Mesenchymal stem cell (in vitro differentiated cells and primary cell): ENCODE measurements around the gene RAX.

Source experiments
- DNase-seq: peaks from one replicate; pipeline ENCODE4 v3.0.0-alpha.2; 2013
- H2AFZ ChIP-seq: one replicate; pipeline ENCODE4 v1.6.1; 2013; ENCODE audit warnings: low read depth, mild to moderate bottlenecking, control low read depth, inconsistent platforms, low read length, moderate library complexity
- H2AK5ac ChIP-seq: 2 replicates; pipeline ENCODE4 v1.6.1; 2013; ENCODE audit warnings: low read length, moderate library complexity, mild to moderate bottlenecking, inconsistent platforms; ENCODE audit not compliant: severe bottlenecking
- H2BK120ac ChIP-seq: one replicate; pipeline ENCODE4 v1.6.1; 2013; ENCODE audit warnings: low read depth, mild to moderate bottlenecking, inconsistent platforms, low read length, moderate library complexity
- H2BK12ac ChIP-seq, 2 experiments: one replicate each; pipeline ENCODE4 v1.6.1; 2013; ENCODE audit warnings: inconsistent platforms in 2 of 2, low read length in 2 of 2, mild to moderate bottlenecking in 2 of 2, moderate library complexity in 2 of 2, control low read depth in 1 of 2
- H2BK15ac ChIP-seq: one replicate; pipeline ENCODE4 v1.6.1; 2013; ENCODE audit warnings: mild to moderate bottlenecking, low read depth, inconsistent platforms; ENCODE audit not compliant: poor library complexity, severe bottlenecking
- H2BK5ac ChIP-seq: 2 replicates; pipeline ENCODE4 v1.6.1; 2013; ENCODE audit warnings: low read depth, mild to moderate bottlenecking, low read length, control low read depth, inconsistent platforms; ENCODE audit not compliant: poor library complexity, severe bottlenecking
- H3K14ac ChIP-seq, 2 experiments: one replicate each; pipeline ENCODE4 v1.6.1; 2013; ENCODE audit warnings: inconsistent platforms in 2 of 2, low read length in 2 of 2, control low read depth in 1 of 2, mild to moderate bottlenecking in 1 of 2, moderate library complexity in 1 of 2
- H3K18ac ChIP-seq, 2 experiments: one replicate each; pipeline ENCODE4 v1.6.1; 2013; ENCODE audit warnings: inconsistent platforms in 2 of 2, low read length in 2 of 2, control low read depth in 1 of 2, low read depth in 1 of 2, mild to moderate bottlenecking in 1 of 2
- H3K23ac ChIP-seq, 2 experiments: one replicate each; pipeline ENCODE4 v1.6.1; 2013; ENCODE audit warnings: inconsistent platforms in 2 of 2, low read length in 2 of 2, mild to moderate bottlenecking in 2 of 2, moderate library complexity in 2 of 2, control low read depth in 1 of 2
- H3K27ac ChIP-seq: 2 replicates; pipeline ENCODE4 v1.5.1; 2013; ENCODE audit warnings: mild to moderate bottlenecking, moderate library complexity, low read length, control low read depth, inconsistent platforms; ENCODE audit not compliant: poor library complexity, severe bottlenecking
- H3K27me3 ChIP-seq, 2 experiments: 2 replicates each; pipeline versions ENCODE4 v1.6.1 to v1.7.0; 2013; ENCODE audit warnings: low read length in 2 of 2, mild to moderate bottlenecking in 2 of 2, moderate library complexity in 2 of 2, control low read depth in 1 of 2, inconsistent platforms in 1 of 2; ENCODE audit not compliant: control insufficient read depth in 1 of 2, insufficient read depth in 1 of 2
- H3K36me3 ChIP-seq, 2 experiments: 2 replicates each; pipeline versions ENCODE4 v1.6.1 to v1.7.0; 2013; ENCODE audit warnings: low read length in 2 of 2, control low read depth in 1 of 2, inconsistent platforms in 1 of 2, low read depth in 1 of 2, mild to moderate bottlenecking in 1 of 2; ENCODE audit not compliant: insufficient read depth in 2 of 2, control insufficient read depth in 1 of 2
- H3K4ac ChIP-seq, 2 experiments: one replicate each; pipeline ENCODE4 v1.6.1; 2013; ENCODE audit warnings: inconsistent platforms in 2 of 2, low read length in 2 of 2, mild to moderate bottlenecking in 2 of 2, moderate library complexity in 2 of 2, control low read depth in 1 of 2, low read depth in 1 of 2
- H3K4me1 ChIP-seq: 2 replicates; pipeline ENCODE4 v1.6.1; 2013; ENCODE audit warnings: low read depth, low read length, control low read depth; ENCODE audit not compliant: control insufficient read depth, insufficient read depth
- H3K4me2 ChIP-seq: 2 replicates; pipeline ENCODE4 v1.6.1; 2013; ENCODE audit warnings: low read length, mild to moderate bottlenecking, inconsistent platforms; ENCODE audit not compliant: poor library complexity, severe bottlenecking
- H3K4me3 ChIP-seq, 2 experiments: 2 replicates each; pipeline versions ENCODE4 v1.5.1 to v1.7.0; 2013; ENCODE audit warnings: low read length in 2 of 2, mild to moderate bottlenecking in 2 of 2, control low read depth in 1 of 2, low read depth in 1 of 2; ENCODE audit not compliant: insufficient read depth in 1 of 2
- H3K79me1 ChIP-seq: replicated peaks from 2 replicates; pipeline ENCODE4 v1.6.1; 2013; ENCODE audit warnings: mild to moderate bottlenecking, control low read depth, low read length, inconsistent platforms; ENCODE audit not compliant: poor library complexity, severe bottlenecking
- H3K9ac ChIP-seq: 2 replicates; pipeline ENCODE4 v1.7.0; 2013; ENCODE audit warnings: mild to moderate bottlenecking, low read length, moderate library complexity
- H3K9me3 ChIP-seq: 2 replicates; pipeline ENCODE4 v1.7.0; 2013; ENCODE audit warnings: mild to moderate bottlenecking, low read length; ENCODE audit not compliant: control insufficient read depth
- H4K8ac ChIP-seq: one replicate; pipeline ENCODE4 v1.6.1; 2013; ENCODE audit warnings: inconsistent platforms, mild to moderate bottlenecking, low read length, moderate library complexity
- H4K91ac ChIP-seq: one replicate; pipeline ENCODE4 v1.6.1; 2013; ENCODE audit warnings: mild to moderate bottlenecking, low read length, inconsistent platforms
- WGBS: methylation state at CpG from one replicate; pipeline ENCODE4 v1.1.7; 2013; ENCODE audit warnings: mixed read lengths; 5-methylcytosine and 5-hydroxymethylcytosine counted together

The RAX gene

DNA sequence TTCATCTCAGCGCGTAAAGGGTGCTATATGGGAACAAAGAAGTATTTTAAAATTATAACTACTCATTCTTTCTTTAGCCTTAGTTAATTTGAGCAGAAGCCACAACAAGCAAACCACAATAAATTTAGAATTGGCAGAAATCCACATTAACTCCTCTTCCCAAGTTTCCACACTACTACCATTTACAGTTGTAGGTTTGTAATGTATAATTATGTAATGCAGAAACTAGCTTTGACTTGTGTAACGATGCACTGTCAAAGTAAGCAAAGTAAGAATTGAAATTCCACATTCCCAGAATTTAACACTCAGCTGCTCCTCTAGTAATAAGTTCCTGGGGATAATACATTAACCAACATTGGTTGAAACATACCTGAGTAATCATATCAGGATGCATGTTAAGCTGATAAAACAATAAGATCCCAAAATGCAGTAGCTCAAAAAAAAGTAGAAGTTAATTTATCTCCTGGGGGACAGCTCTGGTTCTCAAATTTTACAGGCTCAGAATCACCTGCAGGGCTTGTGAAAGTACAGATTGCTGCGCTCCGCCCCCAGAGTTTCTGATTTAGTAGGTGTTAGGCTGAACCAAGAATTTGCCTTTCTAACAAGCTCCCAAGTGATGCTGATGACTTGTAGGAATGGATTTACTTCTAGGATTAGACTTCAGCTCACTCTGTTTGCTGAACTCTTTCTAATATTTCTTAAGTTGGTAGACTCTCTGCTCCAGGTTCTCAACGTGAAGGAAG, 43.4 kb downstream of the RAX start:
- DNase-seq, result no peak
- Histone ChIP-seq H3K23ac (no peak overlapping the region), H2BK120ac (no peak overlapping the region), H3K27ac (no peak overlapping the region), H3K18ac (no peak overlapping the region), H3K79me1 (no peaks in the 10 kb centered on the region), H4K91ac (no peak overlapping the region), H3K4ac (no peak overlapping the region), H3K4me3 (no peak overlapping the region), H2BK15ac (no peak overlapping the region), H3K9me3 (no peaks in the 10 kb centered on the region), H2AFZ (no peak overlapping the region), H3K27me3 (peaks cover 38 to 50% of the 10 kb centered on the region in 2 experiments), H2BK5ac (no peak overlapping the region), H2BK12ac (no peak overlapping the region), H3K36me3 (no peaks in the 10 kb centered on the region), H3K9ac (no peak overlapping the region), H4K8ac (no peak overlapping the region), H3K4me2 (no peak overlapping the region), H3K14ac (no peak overlapping the region), H3K4me1 (no peaks in the 10 kb centered on the region), H2AK5ac (no peak overlapping the region)
- 59% methylated on average over 3 of the region's 6 CpGs for WGBS

DNA sequence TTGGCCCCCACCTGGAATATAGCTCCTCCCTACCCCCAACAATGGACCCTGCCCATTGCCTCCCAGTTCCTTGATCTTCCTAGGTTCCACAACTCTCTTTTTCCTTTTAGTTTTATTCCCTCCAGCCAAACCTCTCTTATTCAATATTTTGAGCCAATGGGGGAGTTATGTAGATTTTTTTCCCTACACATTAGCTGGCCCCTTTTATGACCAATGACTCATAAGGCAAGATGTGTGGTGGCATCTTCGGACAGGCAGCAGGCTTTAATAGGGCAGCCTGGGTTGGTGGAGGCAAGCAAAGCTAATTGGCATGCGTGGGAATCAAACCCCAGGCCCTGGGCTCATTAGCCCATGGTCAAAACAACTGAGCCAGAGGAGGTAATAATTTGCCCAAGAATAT, 44.1 kb downstream of the RAX start:
- no peak overlapping the region for H3K4me2 ChIP-seq
- no peak overlapping the region for H3K18ac ChIP-seq
- H3K4me1 ChIP-seq, result no peaks in the 10 kb centered on the region
- H2BK120ac ChIP-seq, result no peak overlapping the region
- H3K9ac ChIP-seq, result no peak overlapping the region
- DNase-seq, result no peak
- no peak overlapping the region for H2BK15ac ChIP-seq
- no peaks in the 10 kb centered on the region for H3K9me3 ChIP-seq
- no peak overlapping the region for H2BK5ac ChIP-seq
- no peaks in the 10 kb centered on the region for H3K79me1 ChIP-seq
- no peak overlapping the region for H4K8ac ChIP-seq
- H3K27ac ChIP-seq, result no peak overlapping the region
- no peak overlapping the region for H3K23ac ChIP-seq
- no peak overlapping the region for H3K4ac ChIP-seq
- H2BK12ac ChIP-seq, result no peak overlapping the region
- H3K4me3 ChIP-seq, result no peak overlapping the region
- peaks cover 40 to 57% of the 10 kb centered on the region in 2 experiments for H3K27me3 ChIP-seq
- no peak overlapping the region for H2AFZ ChIP-seq
- H3K36me3 ChIP-seq, result no peaks in the 10 kb centered on the region
- WGBS, result 72% methylated on average over 2 of the region's 2 CpGs
- no peak overlapping the region for H3K14ac ChIP-seq
- no peak overlapping the region for H2AK5ac ChIP-seq
- H4K91ac ChIP-seq, result no peak overlapping the region

DNA sequence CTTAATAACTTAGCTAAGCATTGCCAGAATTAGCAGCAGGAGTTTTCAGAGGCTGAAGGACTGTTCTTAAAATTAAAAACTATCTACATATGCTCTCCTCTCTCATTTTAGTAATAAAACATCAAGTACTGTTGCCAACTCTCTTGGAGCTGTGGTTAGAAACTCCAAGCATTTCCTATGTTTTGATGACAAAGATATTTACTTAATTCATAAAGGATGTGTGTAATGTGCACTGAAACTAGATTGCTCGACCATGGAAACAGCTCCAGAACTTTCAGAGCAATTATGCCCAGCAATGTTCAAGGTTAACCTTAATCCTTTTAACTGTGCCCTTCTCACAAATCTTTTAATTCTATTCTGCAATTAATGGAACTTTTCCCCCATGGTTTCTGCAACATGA, 44.9 kb downstream of the RAX start:
- H2AK5ac ChIP-seq, result no peak overlapping the region
- no peaks in the 10 kb centered on the region for H3K36me3 ChIP-seq
- no peaks in the 10 kb centered on the region for H3K9me3 ChIP-seq
- no peak overlapping the region for H3K4me3 ChIP-seq
- H3K23ac ChIP-seq, result no peak overlapping the region
- H3K18ac ChIP-seq, result no peak overlapping the region
- H3K4me2 ChIP-seq, result no peak overlapping the region
- no peak overlapping the region for H3K27ac ChIP-seq
- H2BK12ac ChIP-seq, result no peak overlapping the region
- 42% methylated on average over 1 of the region's 1 CpG for WGBS
- H4K91ac ChIP-seq, result no peak overlapping the region
- H3K9ac ChIP-seq, result no peak overlapping the region
- H3K27me3 ChIP-seq, result peaks cover 45 to 65% of the 10 kb centered on the region in 2 experiments
- H3K4me1 ChIP-seq, result no peaks in the 10 kb centered on the region
- no peak overlapping the region for H2BK120ac ChIP-seq
- no peak overlapping the region for H3K4ac ChIP-seq
- no peak overlapping the region for H4K8ac ChIP-seq
- H2BK15ac ChIP-seq, result no peak overlapping the region
- H2AFZ ChIP-seq, result no peak overlapping the region
- H2BK5ac ChIP-seq, result no peak overlapping the region
- no peak for DNase-seq
- no peaks in the 10 kb centered on the region for H3K79me1 ChIP-seq
- H3K14ac ChIP-seq, result no peak overlapping the region

DNA sequence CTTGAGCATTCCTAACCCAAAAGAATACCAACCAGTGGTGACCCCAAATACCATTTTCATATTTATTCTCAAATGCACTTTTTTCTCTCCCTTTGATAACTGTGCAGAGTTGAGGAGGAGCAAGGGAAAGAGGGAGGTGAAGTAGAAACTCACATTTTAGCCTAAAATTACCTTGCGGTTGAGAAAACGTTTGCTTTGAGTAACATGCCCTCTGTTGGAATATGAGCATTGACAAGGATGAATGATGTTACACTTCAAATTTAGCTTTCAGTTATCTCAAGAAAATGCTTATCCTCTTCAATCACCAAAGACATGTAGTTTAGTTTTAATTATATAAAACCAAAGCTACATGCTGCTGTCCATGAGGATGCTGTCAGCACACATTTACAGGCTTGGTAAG, 50.9 kb downstream of the RAX start:
- H3K4me1 ChIP-seq, result peaks cover 6% of the 10 kb centered on the region
- no peak overlapping the region for H2BK5ac ChIP-seq
- no peak overlapping the region for H3K14ac ChIP-seq
- H3K9ac ChIP-seq, result no peak overlapping the region
- no peaks in the 10 kb centered on the region for H3K9me3 ChIP-seq
- H4K91ac ChIP-seq, result no peak overlapping the region
- no peak overlapping the region for H3K4me2 ChIP-seq
- no peak overlapping the region for H3K23ac ChIP-seq
- H3K4ac ChIP-seq, result no peak overlapping the region
- H3K27ac ChIP-seq, result no peak overlapping the region
- no peak overlapping the region for H2AK5ac ChIP-seq
- no peak overlapping the region for H2BK120ac ChIP-seq
- H2AFZ ChIP-seq, result no peak overlapping the region
- no peak overlapping the region for H3K18ac ChIP-seq
- peaks cover 72 to 93% of the 10 kb centered on the region in 2 experiments for H3K27me3 ChIP-seq
- no peaks in the 10 kb centered on the region for H3K36me3 ChIP-seq
- H3K79me1 ChIP-seq, result no peaks in the 10 kb centered on the region
- no peak overlapping the region for H3K4me3 ChIP-seq
- H2BK12ac ChIP-seq, result no peak overlapping the region
- DNase-seq, result no peak
- H4K8ac ChIP-seq, result no peak overlapping the region
- H2BK15ac ChIP-seq, result no peak overlapping the region
- no CpG with 5 or more reads among the region's 2 CpGs for WGBS
